CD1c-positive myeloid dendritic cell (primary cell): ENCODE data around the gene ADCY2.

Experiments used
- DNase-seq: peaks from one replicate; pipeline ENCODE4 v3.0.0-alpha.2; 2016; ENCODE audit errors: extremely low spot score

Gene ADCY2

GRCh38 chr5:7503564-7503963 lies 107.6 kb downstream of the ADCY2 start:
- no peak for DNase-seq

GRCh38 chr5:7515284-7515914 lies 119.5 kb downstream of the ADCY2 start:
- DNase-seq, result no peak

- DNase-seq, result no peak
These were observed 120.3 kb downstream of the ADCY2 start for GRCh38 chr5:7516253-7516652.

- DNase-seq, result no peak
These were observed 121.1 kb downstream of the ADCY2 start for GRCh38 chr5:7517006-7517405.

DNA sequence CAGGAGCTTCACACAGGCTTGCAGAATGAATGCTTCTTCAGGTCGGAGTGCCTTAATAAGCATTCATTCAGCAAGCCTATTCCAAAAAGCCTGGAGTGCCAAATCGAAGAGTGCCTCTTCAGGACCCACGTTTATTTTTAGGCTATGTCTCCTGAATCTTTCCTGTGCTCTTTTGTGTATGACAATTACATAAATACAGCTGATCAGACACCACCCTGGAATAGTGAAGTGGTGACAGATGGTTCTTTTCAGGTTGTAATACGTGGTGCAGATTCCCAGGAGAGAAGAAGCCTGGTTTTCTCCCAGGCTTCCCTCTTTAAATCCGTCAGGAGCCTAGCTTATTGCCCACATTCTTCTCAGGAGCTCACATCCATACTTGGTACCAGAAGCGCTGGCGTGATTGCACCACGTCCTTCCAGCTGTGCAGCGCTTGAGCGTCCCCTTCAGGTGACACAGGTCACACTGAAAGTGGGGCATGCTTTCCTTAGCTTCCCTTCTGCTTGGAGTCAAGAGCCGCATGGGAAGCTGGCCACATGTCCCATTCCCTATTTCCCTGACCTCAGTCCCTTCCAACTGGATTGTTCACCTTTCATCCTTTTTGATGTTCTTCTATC lies 123.1 kb downstream of the ADCY2 start:
- DNase-seq, result no peak

DNA sequence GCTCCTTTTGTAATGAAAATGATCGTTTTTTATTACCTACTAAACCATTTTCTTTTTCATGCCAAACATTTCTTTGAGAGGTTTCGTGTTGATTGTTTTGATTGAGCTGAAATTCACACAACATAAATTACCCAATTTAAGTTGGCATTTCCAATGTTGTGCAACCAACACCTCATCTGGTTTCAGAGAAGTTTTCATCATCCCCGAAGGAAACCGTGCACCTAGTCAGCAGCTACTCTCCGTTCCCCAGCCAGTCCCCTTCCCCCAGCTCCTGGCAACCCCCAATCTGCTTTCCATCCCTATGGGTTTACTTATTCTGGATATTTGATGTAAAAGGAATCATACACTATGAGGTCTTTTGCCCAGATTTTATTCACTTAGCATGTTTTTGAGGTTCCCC lies 123.6 kb downstream of the ADCY2 start:
- DNase-seq, result no peak

DNA sequence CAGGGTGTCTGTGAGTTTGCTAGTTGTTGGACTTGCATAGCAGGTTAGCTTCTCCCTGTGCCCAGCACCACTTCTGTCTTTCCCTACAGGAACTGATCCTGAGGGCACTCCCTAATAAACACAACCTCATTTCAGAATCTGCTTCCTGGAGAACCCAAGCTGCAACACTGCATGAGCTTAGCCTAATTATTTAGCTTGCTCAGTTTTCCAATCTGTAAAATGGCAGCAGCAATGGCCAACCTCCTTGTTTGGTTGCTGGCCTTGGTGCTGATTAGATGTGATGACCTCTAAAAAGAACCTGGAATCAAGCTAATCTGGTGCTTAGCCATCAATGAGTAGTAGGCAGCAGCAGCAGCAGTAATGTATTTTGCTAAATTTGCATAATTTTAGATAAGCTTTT lies 133.9 kb downstream of the ADCY2 start:
- no peak for DNase-seq

DNA sequence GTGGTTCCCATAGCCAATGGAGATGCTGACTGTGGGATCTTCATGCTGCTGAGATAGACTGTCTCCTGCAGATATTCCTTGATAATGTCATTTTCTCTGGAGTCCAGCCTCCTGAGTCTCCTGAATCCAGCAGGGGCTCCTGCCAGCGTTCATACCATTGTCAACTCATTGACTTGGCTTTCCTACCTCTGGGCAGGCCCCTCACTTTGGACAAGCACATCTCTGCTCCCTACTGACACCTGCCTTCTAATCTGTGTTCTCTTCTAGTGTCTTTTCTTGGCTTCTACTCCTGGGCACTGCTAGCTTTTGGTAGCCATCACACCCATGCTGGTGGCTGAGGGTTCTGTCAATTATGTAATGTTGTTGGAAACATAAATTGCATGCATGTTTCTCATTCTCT lies 138.0 kb downstream of the ADCY2 start:
- no peak for DNase-seq

DNA sequence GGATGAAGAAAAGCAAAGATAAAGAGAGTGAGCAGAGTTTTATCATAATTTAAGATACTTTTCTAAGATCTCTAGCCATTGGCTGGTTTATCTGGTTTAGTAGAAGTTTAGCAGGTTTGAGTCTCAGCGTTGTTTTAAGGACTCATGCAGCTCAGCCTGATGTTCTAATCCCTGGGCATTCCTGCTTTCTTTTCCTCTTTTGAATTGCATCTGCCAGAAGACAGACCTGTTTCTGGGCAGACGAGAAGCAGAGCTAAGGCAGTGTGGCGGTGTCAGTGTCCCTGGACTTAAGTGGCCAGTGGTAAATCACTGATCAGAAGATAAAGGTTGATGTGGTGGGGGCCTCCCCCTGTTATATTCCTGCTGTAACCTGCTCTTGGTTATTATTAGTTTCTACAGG lies 138.6 kb downstream of the ADCY2 start:
- no peak for DNase-seq

GRCh38 chr5:7537573-7537972 lies 141.6 kb downstream of the ADCY2 start:
- DNase-seq, result no peak

DNA sequence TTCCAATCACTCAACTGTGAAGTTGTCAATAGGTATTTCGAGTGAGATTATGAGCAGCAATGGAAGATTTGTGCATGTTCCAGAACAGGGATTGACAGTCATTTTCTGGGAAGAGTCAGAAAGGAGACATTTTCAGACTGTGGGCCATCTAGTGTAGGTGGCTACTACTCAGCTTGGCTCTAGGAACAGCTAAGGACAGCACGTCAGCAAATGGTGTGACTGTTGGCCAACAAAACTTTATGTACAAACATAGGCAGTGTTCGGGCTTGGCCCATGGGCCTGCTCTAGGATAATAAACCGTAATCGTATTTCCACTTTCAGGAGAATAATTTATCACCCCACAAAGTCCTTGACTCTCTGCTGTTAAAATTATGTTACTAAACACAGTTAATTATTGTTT lies 143.6 kb downstream of the ADCY2 start:
- no peak for DNase-seq

DNA sequence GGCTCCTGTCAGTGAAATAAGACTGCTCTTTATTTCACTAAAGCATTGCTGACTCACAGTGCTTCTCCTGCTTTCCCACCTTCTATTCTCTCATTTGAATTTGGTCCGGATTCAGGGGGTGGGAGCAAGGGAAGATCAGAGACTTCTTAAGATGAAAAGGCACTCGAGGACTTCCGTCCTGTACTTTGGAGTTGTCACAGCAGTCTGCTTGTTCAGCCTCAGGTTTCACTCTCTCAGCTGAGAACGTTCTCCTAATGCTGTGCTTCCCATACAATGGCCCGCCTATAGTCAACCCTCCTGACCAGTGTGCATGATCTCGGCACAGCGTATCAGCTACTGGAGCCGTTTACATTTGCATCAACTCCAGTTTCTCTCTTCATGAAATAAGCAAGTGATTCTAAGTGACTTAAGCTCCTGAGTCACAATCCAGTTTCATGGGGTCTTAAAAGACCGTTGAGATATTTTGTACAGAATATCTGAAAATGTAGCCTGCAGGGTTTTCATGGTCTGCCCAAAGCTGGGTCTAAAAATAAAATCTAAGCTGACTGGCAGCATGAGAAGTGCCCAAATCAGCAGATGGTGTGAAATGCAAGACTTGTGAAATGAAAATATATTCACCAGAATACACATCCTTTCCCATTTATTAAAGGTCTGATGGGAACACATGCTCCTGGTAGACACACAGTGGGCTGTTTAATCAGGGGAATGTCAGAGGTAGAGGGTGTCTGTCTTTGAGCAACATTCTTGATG lies 145.0 kb downstream of the ADCY2 start:
- no peak for DNase-seq

DNA sequence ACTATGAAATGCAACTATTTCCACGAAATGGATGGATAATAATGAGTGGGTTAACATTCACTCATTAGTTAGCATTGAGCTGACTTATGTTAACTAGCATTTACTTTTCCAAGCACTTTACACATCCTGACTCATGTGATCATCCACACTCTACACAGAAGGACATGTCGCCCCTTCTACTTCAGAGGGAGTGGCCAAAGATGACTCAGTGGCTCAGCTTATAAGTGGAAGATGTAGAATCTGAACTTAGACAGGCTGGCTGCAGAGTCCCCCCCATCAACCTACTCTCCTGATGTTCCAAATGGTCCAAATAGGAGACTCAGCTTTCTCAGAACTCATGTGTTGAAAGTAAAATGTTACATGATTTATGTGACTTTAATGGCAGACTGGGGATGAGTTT lies 146.0 kb downstream of the ADCY2 start:
- no peak for DNase-seq

DNA sequence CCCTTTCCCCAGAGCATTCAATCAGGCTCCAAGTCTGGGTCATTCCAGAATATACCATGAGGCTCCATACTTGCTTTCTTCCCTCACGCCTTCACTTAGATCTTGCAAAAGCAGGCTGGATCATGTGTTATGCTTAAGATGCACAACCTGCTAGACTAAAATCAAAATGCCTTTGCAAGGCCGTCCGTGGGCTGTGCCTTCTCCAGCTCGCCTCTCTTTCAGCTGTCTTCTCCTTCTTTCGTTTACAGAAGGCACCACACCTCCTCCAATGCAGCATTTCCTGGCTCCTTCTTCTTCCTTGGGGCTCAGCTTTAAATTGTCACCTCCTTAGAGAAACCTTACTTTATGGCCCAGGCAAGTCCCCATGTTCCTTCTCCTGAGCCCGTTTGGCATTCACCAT lies 150.6 kb downstream of the ADCY2 start:
- no peak for DNase-seq

DNA sequence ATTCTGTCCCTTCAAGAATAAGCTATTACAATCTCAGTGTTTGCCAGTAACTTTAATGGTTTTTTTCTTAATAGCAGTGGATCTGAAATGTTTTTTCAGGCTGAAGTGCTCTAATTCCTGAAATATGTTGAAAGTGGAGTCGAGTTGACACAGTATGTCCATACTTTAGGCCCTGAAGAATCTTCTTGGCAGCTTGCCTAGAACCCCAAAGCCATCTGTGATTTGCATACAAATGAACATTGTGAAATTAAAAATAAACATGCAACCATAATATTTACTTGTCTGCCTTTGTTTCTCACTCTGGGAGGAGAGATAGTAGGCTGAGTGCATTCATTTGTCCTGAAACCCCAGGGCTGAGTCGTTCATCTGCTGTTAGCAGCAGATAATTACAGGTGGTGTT lies 152.7 kb downstream of the ADCY2 start:
- DNase-seq, result no peak

GRCh38 chr5:7565559-7565958 lies 169.6 kb downstream of the ADCY2 start:
- no peak for DNase-seq

DNA sequence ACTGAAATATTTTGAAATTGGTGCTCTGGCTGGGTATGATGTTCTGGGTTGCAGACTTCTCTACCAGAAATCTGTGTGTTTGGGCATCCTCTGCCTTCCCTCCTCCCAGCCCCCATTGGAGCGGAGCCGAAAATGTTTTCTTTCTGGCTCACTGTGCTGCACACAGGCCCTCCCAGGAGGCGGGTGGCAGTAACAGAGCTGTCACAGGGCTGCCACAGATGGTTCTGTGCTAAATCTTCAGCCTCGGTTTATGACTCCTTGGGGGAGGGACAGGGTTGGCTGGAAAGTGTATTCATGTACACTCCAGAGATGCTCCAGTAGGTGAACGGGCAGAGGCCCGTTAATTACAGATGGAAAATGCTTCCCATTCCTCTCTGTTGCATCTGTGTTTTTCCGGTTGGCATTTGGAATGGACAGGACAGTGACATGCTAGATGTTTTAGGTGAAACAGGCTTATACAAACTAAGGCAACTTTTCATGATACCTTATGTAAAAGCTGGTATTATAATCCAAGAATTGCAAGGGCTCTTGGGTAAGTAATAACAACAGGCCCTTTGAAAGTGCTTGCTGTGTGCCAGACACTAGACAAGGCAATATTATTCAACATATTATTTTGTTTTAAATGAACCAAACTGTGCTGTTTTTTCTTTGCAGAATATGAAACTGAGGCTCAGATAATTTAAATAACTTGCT lies 180.2 kb downstream of the ADCY2 start:
- no peak for DNase-seq

GRCh38 chr5:7577381-7577780 lies 181.4 kb downstream of the ADCY2 start:
- DNase-seq, result no peak

GRCh38 chr5:7578071-7578470 lies 182.1 kb downstream of the ADCY2 start:
- DNase-seq, result no peak

DNA sequence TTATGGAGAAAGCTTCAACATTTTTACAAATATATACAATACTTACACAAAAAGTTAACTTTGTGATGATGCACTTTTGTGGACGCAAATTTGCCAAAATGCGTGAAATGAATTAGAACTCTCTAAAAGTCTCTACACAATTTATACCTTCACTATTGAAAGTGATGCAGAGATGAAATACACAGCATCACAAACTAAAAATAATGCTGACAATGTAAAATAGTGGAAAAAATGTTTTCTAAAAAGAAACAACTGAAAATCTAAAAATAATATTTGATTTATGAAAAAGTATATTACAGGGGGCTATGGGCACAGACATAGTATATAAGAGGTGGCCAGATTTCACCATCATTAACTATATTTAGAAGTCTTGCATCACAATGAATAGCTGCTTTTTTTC lies 188.8 kb downstream of the ADCY2 start:
- DNase-seq, result no peak

DNA sequence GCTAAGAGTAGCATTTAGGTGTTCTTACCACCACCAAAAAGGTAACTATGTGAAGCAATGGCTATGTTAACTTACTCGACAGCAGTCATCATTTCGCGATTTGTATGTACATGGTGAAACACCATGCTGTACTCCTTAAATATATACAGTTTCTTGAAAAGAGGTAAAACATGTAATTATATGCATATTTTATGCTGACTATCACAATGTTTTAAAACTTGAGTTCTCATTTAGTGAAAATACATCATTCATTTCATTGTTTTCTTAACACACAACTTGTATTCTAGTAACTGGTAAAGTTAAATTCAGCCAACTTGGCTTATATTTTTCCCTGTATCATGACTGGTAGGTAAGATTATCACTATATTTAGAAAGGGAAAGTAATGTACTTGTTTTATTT lies 189.9 kb downstream of the ADCY2 start:
- DNase-seq, result no peak

GRCh38 chr5:7586480-7586879 lies 190.5 kb downstream of the ADCY2 start:
- DNase-seq, result no peak

- DNase-seq, result no peak
These were observed 193.9 kb downstream of the ADCY2 start for GRCh38 chr5:7589800-7590199.
